Stimulated activated memory B cell treated with anti-CD40 and anti-IgM and Interleukin-4, amounts not matched to agents 10 μg/mL and 1 μg/mL and 100 μg/mL, for 72 hours (primary cell): ENCODE data around the gene FAM221B.

ENCODE experiments used
- ATAC-seq: fragments of 150-1000 bp; cut with Tn5 transposase; 2 replicates; pipeline ENCODE4 v1.10.0; 2021
- H3K27ac Mint-ChIP-seq: one replicate; pipeline ENCODE4 v1.8.0; 2022; ENCODE audit warnings: mild to moderate bottlenecking, mixed read lengths
- H3K27me3 Mint-ChIP-seq: one replicate; pipeline ENCODE4 v1.8.0; 2022; ENCODE audit warnings: mixed read lengths
- H3K36me3 Mint-ChIP-seq: one replicate; pipeline ENCODE4 v1.8.0; 2022; ENCODE audit warnings: mixed read lengths
- H3K4me1 Mint-ChIP-seq: one replicate; pipeline ENCODE4 v1.8.0; 2022; ENCODE audit warnings: mixed read lengths
- H3K4me3 Mint-ChIP-seq: one replicate; pipeline ENCODE4 v1.8.0; 2022; ENCODE audit warnings: mild to moderate bottlenecking, moderate library complexity, mixed read lengths
- H3K9me3 Mint-ChIP-seq: one replicate; pipeline ENCODE4 v1.8.0; 2022; ENCODE audit warnings: mixed read lengths

Gene FAM221B

DNA sequence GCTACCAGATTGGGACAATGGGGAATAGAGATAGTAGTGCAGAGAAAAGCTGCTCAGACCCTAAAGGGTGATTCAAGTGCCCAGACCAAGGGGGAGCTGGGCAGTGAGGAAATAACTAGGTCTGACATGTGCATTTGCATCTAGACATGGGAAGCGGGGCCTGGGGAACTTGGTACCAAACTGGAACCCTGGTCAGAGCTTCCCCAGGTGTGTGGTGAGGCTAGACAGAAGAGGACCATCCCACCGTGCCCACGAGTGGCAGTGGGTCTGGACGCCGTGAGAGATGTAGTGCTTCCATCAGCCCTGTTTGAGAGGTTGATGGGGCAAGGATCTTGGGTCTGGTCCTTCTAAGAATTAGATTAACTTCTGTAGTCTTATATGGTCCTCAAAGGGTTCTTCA is 8.1 kb upstream of the FAM221B start:
- ATAC-seq = no peak
- H3K4me3 Mint-ChIP-seq = no peak overlapping the region
- H3K27ac Mint-ChIP-seq = peak overlapping the region; percentile 8
- peaks cover 52% of the 10 kb centered on the region for H3K4me1 Mint-ChIP-seq
- no peaks in the 10 kb centered on the region for H3K36me3 Mint-ChIP-seq
- H3K9me3 Mint-ChIP-seq = no peaks in the 10 kb centered on the region
- H3K27me3 Mint-ChIP-seq = no peaks in the 10 kb centered on the region

DNA sequence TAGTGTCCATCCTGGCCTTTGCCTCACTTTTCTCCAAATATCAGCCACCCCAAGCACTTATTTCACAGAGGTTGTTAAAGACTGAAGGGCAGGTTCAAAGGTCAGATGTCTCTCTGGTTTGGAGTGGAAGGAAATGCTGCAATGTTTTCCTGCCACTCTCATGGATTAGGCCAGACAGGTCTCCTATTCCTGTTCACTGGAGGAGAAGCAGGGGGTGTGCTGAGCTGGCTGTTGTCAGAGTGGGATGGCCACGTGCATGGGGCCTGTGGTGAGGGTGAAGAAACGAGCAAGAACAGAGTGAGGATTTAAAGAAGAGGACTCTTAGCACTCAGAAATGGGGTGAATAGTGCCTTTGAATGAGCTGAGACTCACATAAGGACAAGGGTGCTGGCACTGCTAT is 7.2 kb upstream of the FAM221B start:
- no peaks in the 10 kb centered on the region for H3K36me3 Mint-ChIP-seq
- H3K27ac Mint-ChIP-seq = peak overlapping the region; percentile 8
- no peak for ATAC-seq
- no peaks in the 10 kb centered on the region for H3K27me3 Mint-ChIP-seq
- no peak overlapping the region for H3K4me3 Mint-ChIP-seq
- H3K4me1 Mint-ChIP-seq = peaks cover 47% of the 10 kb centered on the region
- H3K9me3 Mint-ChIP-seq = no peaks in the 10 kb centered on the region

DNA sequence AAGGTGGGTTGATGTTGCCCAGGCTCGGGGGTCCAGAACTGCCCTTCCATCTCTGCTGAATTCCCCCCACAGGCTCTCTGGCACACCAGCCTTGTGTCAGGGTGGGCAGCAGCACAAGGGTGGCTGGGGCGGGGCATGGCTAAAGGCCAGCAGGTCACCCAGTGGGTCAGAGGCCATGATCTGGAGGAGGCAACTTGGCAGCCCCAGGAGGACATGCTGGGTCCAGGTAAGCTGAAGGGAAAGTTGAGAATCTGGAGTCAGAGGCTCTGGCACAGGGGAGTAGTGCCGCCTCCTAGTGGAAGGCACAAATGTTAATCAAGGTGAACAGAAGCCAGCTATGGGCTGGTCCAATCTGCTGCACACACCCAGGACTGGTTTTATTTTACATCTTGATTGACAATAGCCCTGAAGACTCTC is 6.7 kb upstream of the FAM221B start:
- peaks cover 46% of the 10 kb centered on the region for H3K4me1 Mint-ChIP-seq
- H3K9me3 Mint-ChIP-seq = no peaks in the 10 kb centered on the region
- H3K27me3 Mint-ChIP-seq = no peaks in the 10 kb centered on the region
- no peak overlapping the region for H3K4me3 Mint-ChIP-seq
- no peaks in the 10 kb centered on the region for H3K36me3 Mint-ChIP-seq
- peak overlapping the region; percentile 48 for H3K27ac Mint-ChIP-seq
- ATAC-seq = no peak

DNA sequence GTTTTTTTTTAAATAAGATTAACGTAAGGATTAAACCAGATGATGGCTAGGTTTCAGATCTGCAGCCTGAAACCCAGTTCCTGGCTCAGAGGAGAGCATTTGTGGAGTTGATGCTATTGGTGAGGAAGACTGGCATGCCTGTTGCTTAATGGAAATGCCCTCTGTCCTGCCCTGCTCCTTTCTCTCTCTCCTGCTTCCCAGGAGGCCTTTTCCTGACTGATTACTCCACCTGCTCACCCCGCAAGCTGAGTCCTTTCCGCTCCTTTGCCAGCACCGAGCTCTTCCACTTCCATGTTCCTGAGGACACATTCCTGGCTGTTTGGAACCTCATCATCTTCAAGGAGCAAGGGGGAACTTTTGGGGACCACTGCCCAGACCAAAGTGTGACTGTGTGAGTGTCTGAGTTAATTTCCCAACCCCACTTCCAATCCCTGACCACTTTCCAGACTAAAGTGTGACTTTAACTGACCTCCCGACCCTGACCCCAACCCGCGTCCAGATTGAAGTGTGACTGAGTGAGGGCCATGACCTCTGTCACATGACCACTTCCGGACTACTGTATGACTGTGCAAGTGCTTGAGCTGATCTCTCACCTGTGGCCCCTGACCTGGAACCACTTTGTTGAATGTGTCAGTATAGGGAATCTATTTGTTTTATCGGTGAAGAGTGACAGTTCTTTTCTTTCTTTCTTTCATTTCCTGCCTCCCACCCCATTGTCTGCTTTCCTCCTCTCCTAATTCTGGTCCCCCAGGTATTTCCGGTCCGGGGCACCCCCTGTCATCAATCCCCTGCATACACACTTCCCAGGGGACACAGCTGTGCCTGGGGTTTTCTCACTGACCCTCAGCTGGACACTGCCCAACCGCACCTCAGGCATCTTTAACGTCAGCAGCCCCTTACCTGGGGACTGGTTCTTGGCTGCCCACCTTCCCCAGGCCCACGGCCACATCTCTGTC is 6.0 kb upstream of the FAM221B start:
- H3K4me3 Mint-ChIP-seq = peak overlapping the region; percentile 19
- no peaks in the 10 kb centered on the region for H3K36me3 Mint-ChIP-seq
- H3K9me3 Mint-ChIP-seq = no peaks in the 10 kb centered on the region
- no peaks in the 10 kb centered on the region for H3K27me3 Mint-ChIP-seq
- ATAC-seq = no peak
- H3K27ac Mint-ChIP-seq = peak overlapping the region; percentile 48
- peaks cover 47% of the 10 kb centered on the region for H3K4me1 Mint-ChIP-seq

DNA sequence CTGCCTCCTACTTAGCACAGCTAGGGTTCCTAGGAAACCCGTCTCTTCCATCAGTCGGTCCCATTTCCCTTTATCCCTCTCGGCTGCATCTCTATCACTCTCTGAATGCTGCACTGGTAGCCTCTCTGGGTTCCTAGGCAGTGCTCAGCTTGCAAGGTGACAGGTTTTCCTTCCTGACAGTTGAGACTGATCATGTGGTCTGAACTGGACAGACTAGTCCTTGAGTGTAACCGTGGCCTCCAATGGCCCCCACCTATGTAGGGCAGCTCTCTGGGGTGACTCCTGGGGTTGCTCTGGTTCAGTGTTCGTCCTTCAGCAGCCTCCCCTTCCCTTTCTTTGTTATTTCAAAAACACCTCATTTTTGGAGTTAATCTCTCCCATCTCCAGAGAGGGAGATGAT is 4.3 kb upstream of the FAM221B start:
- Mint-ChIP-seq H3K27me3 (no peaks in the 10 kb centered on the region), H3K27ac (peak overlapping the region; percentile 61), H3K4me3 (no peak overlapping the region), H3K9me3 (no peaks in the 10 kb centered on the region), H3K4me1 (peaks cover 55% of the 10 kb centered on the region), H3K36me3 (no peaks in the 10 kb centered on the region)
- ATAC-seq = no peak

DNA sequence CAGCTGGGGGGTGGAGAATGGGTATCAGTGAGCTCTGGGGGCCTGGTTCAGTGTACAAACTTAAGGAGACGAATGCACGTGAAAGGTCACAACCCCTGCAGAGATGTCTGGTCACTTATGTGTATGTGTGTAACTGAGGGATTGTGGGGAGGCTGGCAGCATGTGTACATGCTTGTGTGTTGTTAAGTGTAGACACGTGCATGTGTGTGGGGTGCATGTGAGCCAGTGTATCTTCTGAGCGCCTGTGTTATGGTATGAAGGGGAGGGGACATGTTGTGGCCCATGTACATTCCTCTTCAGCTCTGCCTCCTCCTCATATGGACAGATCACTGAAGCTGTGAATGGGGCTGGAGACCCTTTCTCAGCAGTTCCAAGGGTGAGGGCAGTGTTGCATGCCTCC is 2.5 kb upstream of the FAM221B start:
- Mint-ChIP-seq H3K9me3 (no peaks in the 10 kb centered on the region), H3K4me3 (no peak overlapping the region), H3K36me3 (no peaks in the 10 kb centered on the region), H3K27me3 (no peaks in the 10 kb centered on the region), H3K27ac (no peak overlapping the region), H3K4me1 (peaks cover 58% of the 10 kb centered on the region)
- no peak for ATAC-seq

DNA sequence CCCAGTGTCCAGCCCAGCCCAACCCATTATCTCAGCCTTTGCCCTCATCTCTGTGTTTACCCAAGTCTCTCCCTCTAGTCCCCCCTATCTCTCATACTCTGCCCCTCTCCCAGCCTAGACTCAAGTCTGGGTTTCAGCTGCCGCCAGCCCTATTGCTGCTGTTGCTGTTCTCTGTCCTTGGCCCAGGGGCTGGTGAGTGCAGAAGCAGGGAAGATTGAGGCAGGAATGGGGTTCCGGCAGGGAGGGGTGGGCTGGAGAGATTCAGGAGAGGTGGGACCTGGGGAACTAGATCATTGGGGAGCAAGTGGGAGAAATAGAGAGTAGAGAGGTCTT is 1.2 kb upstream of the FAM221B start:
- no peaks in the 10 kb centered on the region for H3K27me3 Mint-ChIP-seq
- H3K4me3 Mint-ChIP-seq = peak overlapping the region; percentile 84
- no peaks in the 10 kb centered on the region for H3K9me3 Mint-ChIP-seq
- no peak for ATAC-seq
- H3K36me3 Mint-ChIP-seq = no peaks in the 10 kb centered on the region
- peaks cover 60% of the 10 kb centered on the region for H3K4me1 Mint-ChIP-seq
- H3K27ac Mint-ChIP-seq = peak overlapping the region; percentile 72

DNA sequence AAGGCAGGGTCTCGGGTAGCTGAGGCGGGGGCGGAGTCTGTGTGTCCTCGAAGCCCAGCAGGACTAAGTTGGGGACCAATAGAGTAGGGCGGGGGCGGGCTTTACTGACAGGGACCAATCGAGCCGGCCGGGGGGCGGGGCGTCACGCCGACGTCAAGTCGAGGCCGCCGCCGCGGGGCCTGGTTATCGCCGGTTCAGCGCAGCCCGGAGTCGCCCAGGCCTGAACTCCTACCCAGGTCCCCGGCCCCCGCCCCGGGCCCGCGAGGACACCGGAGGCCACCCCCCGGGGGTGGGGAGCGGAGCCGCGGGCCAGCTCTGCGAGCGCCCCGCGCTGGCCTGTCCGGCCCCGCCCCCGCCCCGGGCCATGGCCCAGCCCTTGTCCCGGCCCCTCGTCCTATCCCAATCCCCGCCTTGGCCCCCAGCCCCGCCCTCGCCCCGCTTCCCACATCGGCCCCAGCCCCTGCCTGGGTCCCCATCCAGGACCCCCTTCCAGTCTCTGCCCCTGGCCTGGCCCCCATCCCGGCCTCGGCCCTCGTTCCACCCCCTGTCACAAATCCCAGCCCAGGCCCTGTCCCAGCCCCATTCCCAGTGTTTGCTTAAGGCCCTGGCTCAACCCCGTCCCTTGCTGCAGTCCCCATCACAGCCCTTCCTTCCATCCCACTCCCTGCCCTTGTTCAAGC is 692 bp upstream of the FAM221B start, which contains the start of gene TMEM8B:
TMEM8B (plus strand) TSS at position 145 of the 680 bp plus-strand sequence; CDS start at position 365, 220 bp downstream.
- Mint-ChIP-seq H3K27ac (peak within 1 kb of the TSS; percentile 72), H3K27me3 (no peaks in the 10 kb centered on the region), H3K4me3 (peak within 1 kb of the TSS; percentile 84), H3K9me3 (no peaks in the 10 kb centered on the region), H3K36me3 (no peaks in the 10 kb centered on the region), H3K4me1 (peaks cover 55% of the 10 kb centered on the region)
- ATAC-seq = peak; percentile 92

DNA sequence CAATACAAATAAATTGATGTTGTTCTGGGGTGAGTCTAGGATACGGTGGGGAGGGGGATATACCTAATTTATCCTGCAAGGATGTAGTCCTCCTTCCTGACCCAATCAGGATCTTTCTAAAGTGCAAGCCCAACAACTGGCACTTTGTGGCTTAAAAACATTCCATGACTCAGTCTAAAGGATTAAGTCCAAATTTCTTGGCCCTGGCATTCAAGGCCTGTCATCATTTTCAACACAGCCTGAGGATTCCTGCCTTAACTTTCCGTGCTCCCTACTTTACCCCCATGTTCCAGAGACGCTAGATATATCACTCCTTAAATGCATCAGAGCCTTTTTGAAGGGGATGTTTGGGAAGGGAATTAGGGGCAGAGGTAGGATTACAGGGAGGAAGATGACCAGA is 1.0 kb downstream of the FAM221B start:
- ATAC-seq = no peak
- Mint-ChIP-seq H3K9me3 (no peaks in the 10 kb centered on the region), H3K4me1 (peaks cover 38% of the 10 kb centered on the region), H3K4me3 (peak overlapping the region; percentile 82), H3K36me3 (no peaks in the 10 kb centered on the region), H3K27me3 (no peaks in the 10 kb centered on the region), H3K27ac (peak overlapping the region; percentile 72)

DNA sequence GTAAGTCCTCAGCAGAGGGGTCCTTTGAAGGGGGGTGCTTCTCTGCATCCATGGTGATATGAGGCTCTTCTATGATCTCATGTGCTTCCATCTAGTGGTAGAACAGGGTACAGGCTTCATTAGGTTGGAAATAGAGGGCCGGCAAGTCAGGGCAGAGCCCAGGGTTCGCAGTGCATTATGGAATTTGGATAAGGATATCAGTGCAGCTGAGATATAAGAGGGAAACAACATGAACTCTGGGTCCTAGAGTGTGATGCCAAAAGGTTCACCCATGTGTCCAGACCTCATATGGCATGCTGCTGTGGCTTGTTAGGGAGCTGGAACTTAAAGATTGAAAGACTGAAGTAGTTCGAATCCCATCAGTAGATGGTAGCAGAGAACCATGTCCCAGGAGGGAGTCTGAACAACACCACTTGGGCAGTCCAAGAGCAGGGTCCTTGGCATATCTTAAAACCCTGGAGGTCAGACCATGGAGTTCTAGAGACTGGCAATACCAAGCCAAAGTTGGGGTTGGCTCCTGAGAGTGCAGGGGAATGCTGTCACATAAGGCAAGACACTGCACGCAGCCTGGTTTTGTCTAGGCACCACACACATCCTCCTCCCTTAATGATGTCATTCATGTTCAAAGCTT is 2.3 kb downstream of the FAM221B start:
- no peaks in the 10 kb centered on the region for H3K9me3 Mint-ChIP-seq
- ATAC-seq = peak; percentile 65
- H3K27me3 Mint-ChIP-seq = no peaks in the 10 kb centered on the region
- H3K27ac Mint-ChIP-seq = no peak overlapping the region
- peak overlapping the region; percentile 6 for H3K4me3 Mint-ChIP-seq
- no peaks in the 10 kb centered on the region for H3K36me3 Mint-ChIP-seq
- H3K4me1 Mint-ChIP-seq = peaks cover 36% of the 10 kb centered on the region

DNA sequence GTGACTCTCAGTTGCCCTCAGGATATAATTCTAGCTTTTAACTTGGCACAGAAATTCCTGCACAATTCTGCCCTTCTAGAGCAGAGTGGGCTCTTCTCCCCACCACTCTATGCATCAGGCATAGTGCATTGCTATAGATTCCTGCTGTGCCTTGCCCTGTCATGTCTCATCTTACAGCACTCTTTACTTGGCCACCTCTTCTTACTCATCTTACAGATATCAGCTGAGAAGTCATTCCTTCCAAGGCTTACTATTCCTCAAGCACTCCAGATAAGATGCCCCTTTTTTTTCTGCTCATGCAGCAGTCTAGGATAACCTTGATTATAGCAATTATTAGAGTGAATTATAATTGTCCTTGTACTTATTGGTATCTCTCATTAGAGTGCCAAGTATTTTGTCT is 5.6 kb downstream of the FAM221B start:
- no peak overlapping the region for H3K4me3 Mint-ChIP-seq
- no peak overlapping the region for H3K27ac Mint-ChIP-seq
- no peaks in the 10 kb centered on the region for H3K9me3 Mint-ChIP-seq

DNA sequence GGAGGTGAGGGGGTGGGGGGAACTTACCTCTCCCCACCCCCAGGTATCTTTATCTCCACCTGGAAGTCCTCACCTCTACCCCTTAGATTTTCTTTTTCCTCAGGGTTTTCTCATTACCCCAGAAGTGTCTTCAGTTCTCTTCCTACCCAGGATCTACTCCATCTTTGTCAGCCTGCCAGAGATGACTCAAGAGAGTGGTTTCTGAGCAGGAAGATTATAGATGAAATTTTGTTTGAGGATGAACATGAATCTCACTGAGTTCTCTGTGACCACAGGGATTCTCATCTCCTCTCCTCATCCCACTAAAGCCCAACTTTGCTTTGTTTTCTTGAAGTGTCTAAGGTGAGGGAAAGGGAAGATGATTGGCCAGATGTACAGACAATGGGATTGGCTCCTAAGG is 8.5 kb downstream of the FAM221B start:
- H3K4me1 Mint-ChIP-seq = peaks cover 5% of the 10 kb centered on the region
- no peaks in the 10 kb centered on the region for H3K36me3 Mint-ChIP-seq
- ATAC-seq = no peak
- no peak overlapping the region for H3K27ac Mint-ChIP-seq
- H3K27me3 Mint-ChIP-seq = no peaks in the 10 kb centered on the region
- no peak overlapping the region for H3K4me3 Mint-ChIP-seq
- H3K9me3 Mint-ChIP-seq = no peaks in the 10 kb centered on the region

More for the DNA sequence above, 5.6 kb downstream of the FAM221B start:
- no peak for ATAC-seq
- Mint-ChIP-seq H3K4me1 (peaks cover 11% of the 10 kb centered on the region), H3K27me3 (no peaks in the 10 kb centered on the region), H3K36me3 (no peaks in the 10 kb centered on the region)

DNA sequence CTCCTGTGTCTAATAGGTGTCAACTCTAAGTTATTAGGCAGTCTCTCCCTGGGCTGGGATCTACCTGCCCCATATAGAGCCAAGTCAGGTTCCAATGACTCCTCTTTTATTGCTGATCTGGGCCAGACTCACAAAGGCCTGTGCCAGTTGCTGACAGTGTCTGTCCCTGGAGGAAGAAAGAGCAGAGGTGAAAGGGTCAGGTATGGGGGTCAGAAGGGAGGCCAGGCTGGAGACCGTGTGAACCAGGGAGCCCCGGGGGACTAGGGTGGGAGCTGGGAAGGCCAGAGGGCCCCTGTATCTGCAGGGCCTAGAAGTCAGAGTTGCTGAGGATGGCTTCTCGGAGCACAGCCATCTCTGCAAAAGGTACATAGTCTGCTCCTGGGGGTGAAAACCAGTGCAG is 10.2 kb downstream of the FAM221B start:
- no peak for ATAC-seq
- no peak overlapping the region for H3K4me3 Mint-ChIP-seq
- H3K27ac Mint-ChIP-seq = no peak overlapping the region
- H3K9me3 Mint-ChIP-seq = no peaks in the 10 kb centered on the region
- no peaks in the 10 kb centered on the region for H3K36me3 Mint-ChIP-seq
- peaks cover 13% of the 10 kb centered on the region for H3K4me1 Mint-ChIP-seq
- no peaks in the 10 kb centered on the region for H3K27me3 Mint-ChIP-seq

DNA sequence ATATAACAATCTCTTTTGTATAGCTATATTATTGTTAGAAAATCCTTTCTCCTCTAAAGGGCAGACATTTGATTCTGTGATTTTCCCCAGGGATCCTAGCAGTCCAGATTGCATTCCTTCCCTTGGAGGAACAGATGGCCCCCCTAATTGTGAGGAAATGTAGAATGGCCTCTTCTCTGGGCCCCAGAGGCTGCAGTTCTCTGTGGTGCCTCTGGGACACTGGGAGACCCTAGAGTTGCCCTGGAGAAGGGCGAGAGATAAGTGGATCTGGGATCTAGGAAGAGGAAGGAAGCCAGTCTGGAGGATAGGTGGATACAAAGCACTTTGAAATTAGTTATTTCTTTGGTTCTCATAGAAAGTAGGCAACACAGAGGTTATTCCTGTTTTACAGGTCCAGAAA is 11.8 kb downstream of the FAM221B start:
- Mint-ChIP-seq H3K27ac (no peak overlapping the region), H3K9me3 (no peaks in the 10 kb centered on the region), H3K27me3 (no peaks in the 10 kb centered on the region), H3K36me3 (no peaks in the 10 kb centered on the region), H3K4me1 (peaks cover 26% of the 10 kb centered on the region), H3K4me3 (no peak overlapping the region)
- no peak for ATAC-seq

DNA sequence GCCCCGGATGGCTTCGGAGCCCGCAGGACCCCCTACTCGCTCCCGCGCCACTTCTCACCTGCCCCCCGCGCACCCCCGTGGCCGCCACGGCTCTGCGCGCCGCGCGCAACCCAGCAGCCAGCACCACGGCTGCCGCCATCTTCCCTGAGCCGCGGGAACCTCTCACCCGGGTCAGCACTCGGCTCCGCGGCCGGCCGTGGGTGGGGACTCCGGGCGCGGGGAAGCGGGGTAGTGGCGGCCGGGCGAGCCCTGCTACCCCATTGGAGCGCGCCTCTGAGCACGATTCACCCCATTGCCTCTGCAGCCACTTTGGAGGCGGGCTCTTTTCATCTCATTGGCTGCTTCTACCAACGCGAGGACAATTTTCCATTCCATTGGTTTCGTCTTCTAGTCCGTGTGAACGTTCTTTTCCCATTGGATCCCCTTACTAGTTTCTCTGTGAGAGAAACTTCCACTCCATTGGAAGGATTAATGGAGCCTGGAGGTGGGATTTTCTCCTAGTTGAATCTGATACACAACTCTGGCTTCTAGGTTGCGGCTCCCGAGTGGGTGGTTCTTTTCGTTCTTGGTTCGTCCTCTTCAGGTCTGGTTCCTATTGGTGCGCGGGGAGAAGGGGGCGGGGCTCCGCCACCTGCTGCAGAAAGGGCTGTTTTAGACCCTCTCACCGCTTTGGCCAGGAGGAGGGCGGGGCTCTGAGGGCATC is 13.5 kb downstream of the FAM221B start, which contains the start of gene HINT2:
HINT2 (minus strand) TSS at position 202 of the 703 bp plus-strand sequence; CDS start at position 139, 63 bp downstream.
- Mint-ChIP-seq H3K27ac (peak within 1 kb of the TSS; percentile 90), H3K9me3 (no peaks in the 10 kb centered on the region), H3K36me3 (no peaks in the 10 kb centered on the region), H3K4me3 (peak within 1 kb of the TSS; percentile 83), H3K4me1 (peaks cover 40% of the 10 kb centered on the region), H3K27me3 (no peaks in the 10 kb centered on the region)
- ATAC-seq = peak; percentile 93
